Astrocyte (in vitro differentiated cells and primary cell): ENCODE results near the gene NEK6. TPM values are rescaled to one million over a fixed set of nuclear protein-coding genes. Genes with fewer than 3 reads are reported as not detected.

Experiments used
- DNase-seq: peaks from one replicate; pipeline ENCODE4 v3.0.0-alpha.2; 2010; ENCODE audit warnings: low read depth
- FAIRE-seq: peaks from 2 replicates; lab custom pipeline; 2011; peaks lifted over from hg19 to GRCh38; lab: Jason Lieb, UNC
- H2AFZ ChIP-seq: 2 replicates; pipeline ENCODE4 v1.6.0; 2012; ENCODE audit warnings: low read depth, low read length, inconsistent platforms
- H3K27ac ChIP-seq: 2 replicates; pipeline ENCODE4 v1.5.1; 2011; ENCODE audit warnings: low read depth, low read length, inconsistent platforms
- H3K27me3 ChIP-seq: 2 replicates; pipeline ENCODE4 v1.6.0; 2011; ENCODE audit warnings: low read length, inconsistent platforms; ENCODE audit not compliant: insufficient read depth
- H3K36me3 ChIP-seq: 2 replicates; pipeline ENCODE4 v1.5.1; 2011; ENCODE audit warnings: low read length, inconsistent platforms; ENCODE audit not compliant: insufficient read depth
- H3K4me1 ChIP-seq: 2 replicates; pipeline ENCODE4 v1.5.1; 2011; ENCODE audit warnings: low read length, inconsistent platforms; ENCODE audit not compliant: insufficient read depth
- H3K4me2 ChIP-seq: 2 replicates; pipeline ENCODE4 v1.6.0; 2012; ENCODE audit warnings: low read length, inconsistent platforms
- H3K4me3 ChIP-seq: 2 replicates; pipeline ENCODE4 v1.5.1; 2011; ENCODE audit warnings: low read depth, mild to moderate bottlenecking, low read length, inconsistent platforms; ENCODE audit not compliant: insufficient read depth
- H3K79me2 ChIP-seq: 2 replicates; pipeline ENCODE4 v1.6.0; 2012; ENCODE audit warnings: mild to moderate bottlenecking, low read length, inconsistent platforms; ENCODE audit not compliant: insufficient read depth
- H3K9ac ChIP-seq: 2 replicates; pipeline ENCODE4 v1.6.0; 2012; ENCODE audit warnings: mild to moderate bottlenecking, low read length, inconsistent platforms
- H3K9me3 ChIP-seq: 2 replicates; pipeline ENCODE4 v1.5.1; 2012; ENCODE audit warnings: low read depth, mild to moderate bottlenecking, low read length, inconsistent platforms; ENCODE audit not compliant: insufficient read depth
- H4K20me1 ChIP-seq: 2 replicates; pipeline ENCODE4 v1.6.0; 2012; ENCODE audit warnings: low read length, inconsistent platforms; ENCODE audit not compliant: insufficient read depth
- H3K27ac Mint-ChIP-seq: one replicate; pipeline ENCODE4 v1.8.0; 2021; ENCODE audit warnings: mild to moderate bottlenecking, mixed read lengths; ENCODE audit not compliant: unreplicated experiment
- H3K27me3 Mint-ChIP-seq: one replicate; pipeline ENCODE4 v1.8.0; 2021; ENCODE audit warnings: low read depth, mixed read lengths; ENCODE audit not compliant: unreplicated experiment
- H3K36me3 Mint-ChIP-seq: one replicate; pipeline ENCODE4 v1.8.0; 2021; ENCODE audit warnings: low read depth, mixed read lengths; ENCODE audit not compliant: unreplicated experiment
- H3K4me1 Mint-ChIP-seq: one replicate; pipeline ENCODE4 v1.8.0; 2021; ENCODE audit warnings: low read depth, mixed read lengths; ENCODE audit not compliant: unreplicated experiment
- H3K4me3 Mint-ChIP-seq: one replicate; pipeline ENCODE4 v1.8.0; 2021; ENCODE audit warnings: mild to moderate bottlenecking, moderate library complexity, mixed read lengths; ENCODE audit not compliant: unreplicated experiment
- H3K9me3 Mint-ChIP-seq: one replicate; pipeline ENCODE4 v1.8.0; 2021; ENCODE audit warnings: mild to moderate bottlenecking, mixed read lengths; ENCODE audit not compliant: unreplicated experiment
- CTCF ChIP-seq: IDR thresholded peaks from 2 replicates; pipeline ENCODE4 v1.5.1; 2011; ENCODE audit warnings: low read depth, mild to moderate bottlenecking, inconsistent platforms, low read length, moderate library complexity; ENCODE audit not compliant: insufficient read depth
- EZH2 ChIP-seq: IDR thresholded peaks from 2 replicates; pipeline ENCODE4 v1.6.1; 2012; ENCODE audit warnings: mild to moderate bottlenecking, low read length, inconsistent platforms; ENCODE audit not compliant: insufficient read depth
- total RNA-seq: library from RNA; stranded (reverse); gene quantifications from 2 replicates; pipeline ENCODE4 v1.2.1, GENCODE V29; 2021

Gene NEK6
- total RNA-seq, 1 donor from 2014 or later: 76.8 TPM

DNA sequence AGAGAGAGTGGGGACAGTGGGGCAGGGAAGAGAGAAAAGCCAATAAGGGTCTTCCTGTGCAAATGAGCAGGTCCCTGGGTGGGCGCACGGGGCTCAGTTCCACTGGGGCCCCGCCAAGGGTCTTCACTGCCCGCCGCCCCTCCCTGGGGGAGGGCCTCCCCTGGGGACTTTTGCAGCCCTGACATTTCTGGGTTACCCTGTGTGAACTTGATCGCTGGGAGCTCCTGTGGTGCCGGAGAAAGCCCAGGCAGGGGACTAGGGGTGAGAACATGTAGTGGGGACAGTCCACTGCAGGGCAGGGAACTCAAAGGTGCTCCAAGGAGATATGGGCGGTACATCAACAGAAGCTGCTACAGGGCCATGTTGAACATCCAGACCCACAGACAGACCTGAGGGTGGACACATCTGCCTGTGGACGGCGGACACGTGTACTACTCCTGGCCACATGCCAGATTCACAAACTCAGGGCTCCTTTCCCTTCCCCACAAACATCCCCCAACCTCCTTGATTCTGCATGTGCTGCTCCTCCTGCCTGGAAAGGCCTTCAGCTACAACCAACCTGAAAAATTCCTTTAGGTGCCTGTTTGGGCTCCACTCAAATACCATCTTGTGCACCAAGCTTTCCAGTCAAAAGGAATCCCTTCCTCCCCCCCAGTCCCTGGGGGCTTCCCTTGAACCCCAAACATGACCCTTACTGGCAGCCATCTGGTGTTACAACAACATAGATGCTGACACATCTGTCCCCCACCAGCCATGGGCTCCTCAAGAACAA is 43.0 kb upstream of the NEK6 start:
- Mint-ChIP-seq H3K27me3 (peaks cover 13% of the 10 kb centered on the region), H3K4me1 (peaks cover 11% of the 10 kb centered on the region), H3K4me3 (no peak overlapping the region), H3K36me3 (no peaks in the 10 kb centered on the region), H3K27ac (no peak overlapping the region), H3K9me3 (no peaks in the 10 kb centered on the region)
- H3K9me3 ChIP-seq: no peaks in the 10 kb centered on the region
- peaks cover 15% of the 10 kb centered on the region for H3K4me1 ChIP-seq
- no peak overlapping the region for H3K27ac ChIP-seq
- H3K79me2 ChIP-seq: no peaks in the 10 kb centered on the region
- H3K4me3 ChIP-seq: no peak overlapping the region
- no peaks in the 10 kb centered on the region for H4K20me1 ChIP-seq
- H3K36me3 ChIP-seq: no peaks in the 10 kb centered on the region
- no peak overlapping the region for H3K4me2 ChIP-seq
- DNase-seq (no peak), FAIRE-seq (no peak)
- no peak for TF ChIP-seq EZH2
- TF ChIP-seq CTCF: no peak
- H3K27me3 ChIP-seq: no peaks in the 10 kb centered on the region
- H3K9ac ChIP-seq: no peak overlapping the region
- no peak overlapping the region for H2AFZ ChIP-seq

GRCh38 chr9:124215368-124215910 is 42.3 kb upstream of the NEK6 start:
- FAIRE-seq: no peak
- Histone ChIP-seq H3K27ac (no peak overlapping the region), H3K36me3 (no peaks in the 10 kb centered on the region), H3K4me1 (peaks cover 15% of the 10 kb centered on the region), H2AFZ (no peak overlapping the region), H3K9me3 (no peaks in the 10 kb centered on the region), H3K4me3 (no peak overlapping the region), H4K20me1 (no peaks in the 10 kb centered on the region), H3K4me2 (no peak overlapping the region), H3K27me3 (no peaks in the 10 kb centered on the region), H3K79me2 (no peaks in the 10 kb centered on the region), H3K9ac (no peak overlapping the region)
- Mint-ChIP-seq H3K27me3 (peaks cover 16% of the 10 kb centered on the region), H3K27ac (no peak overlapping the region), H3K36me3 (no peaks in the 10 kb centered on the region), H3K9me3 (no peaks in the 10 kb centered on the region), H3K4me3 (no peak overlapping the region), H3K4me1 (peaks cover 11% of the 10 kb centered on the region)
- no peak for TF ChIP-seq EZH2
- no peak for TF ChIP-seq CTCF
- DNase-seq: no peak

DNA sequence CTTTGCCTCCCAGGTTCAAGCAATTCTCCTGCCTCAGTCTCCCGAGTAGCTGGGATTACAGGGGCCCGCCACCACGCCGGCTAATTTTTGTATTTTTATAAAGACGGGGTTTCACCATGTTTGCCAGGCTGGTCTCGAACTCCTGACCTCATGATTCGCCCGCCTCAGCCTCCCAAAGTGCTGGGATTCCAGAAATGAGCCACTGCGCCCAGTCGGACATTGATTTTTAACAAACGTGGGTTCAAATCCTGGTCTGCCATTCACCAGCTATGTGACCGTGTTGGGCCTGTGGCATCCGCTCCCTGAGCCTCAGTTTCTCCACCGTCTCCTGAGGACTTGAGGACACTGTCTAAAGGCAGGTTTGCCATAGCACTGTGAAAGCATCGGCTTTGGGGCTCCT is 41.8 kb upstream of the NEK6 start:
- H3K4me3 Mint-ChIP-seq: no peak overlapping the region
- Histone ChIP-seq H3K27ac (no peak overlapping the region), H3K9ac (no peak overlapping the region), H3K4me1 (peaks cover 15% of the 10 kb centered on the region), H3K79me2 (no peaks in the 10 kb centered on the region), H4K20me1 (no peaks in the 10 kb centered on the region), H3K27me3 (no peaks in the 10 kb centered on the region), H3K4me2 (no peak overlapping the region), H3K9me3 (no peaks in the 10 kb centered on the region), H3K4me3 (no peak overlapping the region), H3K36me3 (no peaks in the 10 kb centered on the region), H2AFZ (no peak overlapping the region)
- H3K9me3 Mint-ChIP-seq: no peaks in the 10 kb centered on the region
- FAIRE-seq: no peak
- no peak overlapping the region for H3K27ac Mint-ChIP-seq
- H3K27me3 Mint-ChIP-seq: peaks cover 20% of the 10 kb centered on the region
- TF ChIP-seq EZH2: no peak
- no peak for DNase-seq
- H3K36me3 Mint-ChIP-seq: no peaks in the 10 kb centered on the region
- peaks cover 11% of the 10 kb centered on the region for H3K4me1 Mint-ChIP-seq
